ENCODE results near the gene ATP5F1C.
"Not testable (repeated sequence)": the region's sequence is repeated elsewhere in the genome, so short reads cannot be mapped to it uniquely, and the experiment has no call there.

ATP5F1C gene

GRCh38 chr10:7776777-7777176 lies 11.2 kb upstream of the ATP5F1C start:
- H3K27me3 Mint-ChIP-seq, result no peaks in the 10 kb centered on the region
- no peak overlapping the region for H3K27ac Mint-ChIP-seq
- no peaks in the 10 kb centered on the region for H3K4me1 Mint-ChIP-seq (ENCODE audit: low read depth)
- H3K4me3 Mint-ChIP-seq, result no peak overlapping the region
- no peaks in the 10 kb centered on the region for H3K9me3 Mint-ChIP-seq
- intact Hi-C loops (cut with micrococcal nuclease), result no loop called here
- H3K36me3 Mint-ChIP-seq (ENCODE audit: low read depth), result peaks cover 95% of the 10 kb centered on the region

GRCh38 chr10:7782194-7782593 lies 5.8 kb upstream of the ATP5F1C start:
- H3K27me3 Mint-ChIP-seq; H3K9me3 Mint-ChIP-seq; intact Hi-C loops (cut with micrococcal nuclease); H3K27ac Mint-ChIP-seq; H3K4me3 Mint-ChIP-seq: not testable (repeated sequence)
- peaks cover 19% of the 10 kb centered on the region for H3K4me1 Mint-ChIP-seq (ENCODE audit: low read depth)
- H3K36me3 Mint-ChIP-seq (ENCODE audit: low read depth), result peaks cover 68% of the 10 kb centered on the region

GRCh38 chr10:7786430-7786829 lies 1.5 kb upstream of the ATP5F1C start:
- H3K36me3 Mint-ChIP-seq (ENCODE audit: low read depth), result peaks cover 38% of the 10 kb centered on the region
- H3K4me3 Mint-ChIP-seq, result no peak overlapping the region
- H3K27me3 Mint-ChIP-seq, result no peaks in the 10 kb centered on the region
- no peaks in the 10 kb centered on the region for H3K9me3 Mint-ChIP-seq
- intact Hi-C loops (cut with micrococcal nuclease), result no loop called here
- peaks cover 35% of the 10 kb centered on the region for H3K4me1 Mint-ChIP-seq (ENCODE audit: low read depth)
- no peak overlapping the region for H3K27ac Mint-ChIP-seq

GRCh38 chr10:7787150-7787856 lies 674 bp upstream of the ATP5F1C start:
- Mint-ChIP-seq H3K4me3 (no peak overlapping the region), H3K4me1 (ENCODE audit: low read depth) (peaks cover 44% of the 10 kb centered on the region), H3K27me3 (no peaks in the 10 kb centered on the region), H3K9me3 (no peaks in the 10 kb centered on the region), H3K27ac (no peak overlapping the region), H3K36me3 (ENCODE audit: low read depth) (peaks cover 42% of the 10 kb centered on the region)
- intact Hi-C loops (cut with micrococcal nuclease), result no loop called here

- peaks cover 45% of the 10 kb centered on the region for H3K36me3 Mint-ChIP-seq (ENCODE audit: low read depth)
- H3K27me3 Mint-ChIP-seq, result no peaks in the 10 kb centered on the region
- H3K27ac Mint-ChIP-seq, result no peak overlapping the region
- H3K4me3 Mint-ChIP-seq, result no peak overlapping the region
- H3K4me1 Mint-ChIP-seq (ENCODE audit: low read depth), result peaks cover 49% of the 10 kb centered on the region
- no peaks in the 10 kb centered on the region for H3K9me3 Mint-ChIP-seq
- intact Hi-C loops (cut with micrococcal nuclease), result loop anchor here (1.0 kb wide), 1 partner anchor 30 kb away; the partner anchor contains the start of gene TAF3
Measured at GRCh38 chr10:7788639-7789286, 786 bp downstream of the ATP5F1C start.

GRCh38 chr10:7789390-7789789 lies 1.4 kb downstream of the ATP5F1C start:
- Mint-ChIP-seq H3K36me3 (ENCODE audit: low read depth) (peaks cover 39% of the 10 kb centered on the region), H3K27ac (no peak overlapping the region), H3K9me3 (no peaks in the 10 kb centered on the region), H3K27me3 (no peaks in the 10 kb centered on the region), H3K4me3 (peak overlapping the region; percentile 23), H3K4me1 (ENCODE audit: low read depth) (peaks cover 48% of the 10 kb centered on the region)
- intact Hi-C loops (cut with micrococcal nuclease), result no loop called here

GRCh38 chr10:7792541-7792940 lies 4.6 kb downstream of the ATP5F1C start:
- H3K36me3 Mint-ChIP-seq (ENCODE audit: low read depth), result peaks cover 61% of the 10 kb centered on the region
- peaks cover 62% of the 10 kb centered on the region for H3K4me1 Mint-ChIP-seq (ENCODE audit: low read depth)
- H3K9me3 Mint-ChIP-seq, result no peaks in the 10 kb centered on the region
- no peak overlapping the region for H3K27ac Mint-ChIP-seq
- no peak overlapping the region for H3K4me3 Mint-ChIP-seq
- intact Hi-C loops (cut with micrococcal nuclease), result no loop called here
- H3K27me3 Mint-ChIP-seq, result no peaks in the 10 kb centered on the region

- Mint-ChIP-seq H3K27ac (no peak overlapping the region), H3K9me3 (no peaks in the 10 kb centered on the region), H3K4me1 (ENCODE audit: low read depth) (peaks cover 62% of the 10 kb centered on the region), H3K36me3 (ENCODE audit: low read depth) (peaks cover 80% of the 10 kb centered on the region), H3K4me3 (no peak overlapping the region), H3K27me3 (no peaks in the 10 kb centered on the region)
- intact Hi-C loops (cut with micrococcal nuclease), result no loop called here
Measured at GRCh38 chr10:7794251-7795026, 6.5 kb downstream of the ATP5F1C start.

- Mint-ChIP-seq H3K27me3 (no peaks in the 10 kb centered on the region), H3K27ac (no peak overlapping the region), H3K4me1 (ENCODE audit: low read depth) (peaks cover 54% of the 10 kb centered on the region), H3K36me3 (ENCODE audit: low read depth) (peaks cover 86% of the 10 kb centered on the region), H3K9me3 (no peaks in the 10 kb centered on the region), H3K4me3 (no peak overlapping the region)
- intact Hi-C loops (cut with micrococcal nuclease), result no loop called here
Measured at GRCh38 chr10:7795605-7796004, 7.6 kb downstream of the ATP5F1C start.

- no peak overlapping the region for H3K4me3 Mint-ChIP-seq
Measured at GRCh38 chr10:7797582-7797981, 9.6 kb downstream of the ATP5F1C start.

GRCh38 chr10:7802606-7803005 lies 14.6 kb downstream of the ATP5F1C start:
- Mint-ChIP-seq H3K36me3 (ENCODE audit: low read depth) (peaks cover 97% of the 10 kb centered on the region), H3K27ac (no peak overlapping the region), H3K27me3 (no peaks in the 10 kb centered on the region), H3K4me3 (no peak overlapping the region), H3K9me3 (no peaks in the 10 kb centered on the region), H3K4me1 (ENCODE audit: low read depth) (no peaks in the 10 kb centered on the region)
- intact Hi-C loops (cut with micrococcal nuclease), result no loop called here

More at GRCh38 chr10:7797582-7797981, 9.6 kb downstream of the ATP5F1C start:
- Mint-ChIP-seq H3K9me3 (no peaks in the 10 kb centered on the region), H3K27ac (no peak overlapping the region), H3K4me1 (ENCODE audit: low read depth) (peaks cover 34% of the 10 kb centered on the region), H3K36me3 (ENCODE audit: low read depth) (peaks cover 87% of the 10 kb centered on the region), H3K27me3 (no peaks in the 10 kb centered on the region)
- intact Hi-C loops (cut with micrococcal nuclease), result no loop called here

- H3K4me1 Mint-ChIP-seq (ENCODE audit: low read depth), result no peaks in the 10 kb centered on the region
Measured at GRCh38 chr10:7804216-7804615, 16.2 kb downstream of the ATP5F1C start.

GRCh38 chr10:7804741-7805140 lies 16.8 kb downstream of the ATP5F1C start:
- H3K27ac Mint-ChIP-seq, result no peak overlapping the region
- H3K4me3 Mint-ChIP-seq, result no peak overlapping the region
- peaks cover 82% of the 10 kb centered on the region for H3K36me3 Mint-ChIP-seq (ENCODE audit: low read depth)
- H3K27me3 Mint-ChIP-seq, result no peaks in the 10 kb centered on the region
- intact Hi-C loops (cut with micrococcal nuclease), result no loop called here
- H3K9me3 Mint-ChIP-seq, result no peaks in the 10 kb centered on the region
- no peaks in the 10 kb centered on the region for H3K4me1 Mint-ChIP-seq (ENCODE audit: low read depth)

More at GRCh38 chr10:7804216-7804615, 16.2 kb downstream of the ATP5F1C start:
- peaks cover 88% of the 10 kb centered on the region for H3K36me3 Mint-ChIP-seq (ENCODE audit: low read depth)
- no peaks in the 10 kb centered on the region for H3K9me3 Mint-ChIP-seq
- H3K27me3 Mint-ChIP-seq, result no peaks in the 10 kb centered on the region
- no peak overlapping the region for H3K4me3 Mint-ChIP-seq
- intact Hi-C loops (cut with micrococcal nuclease), result no loop called here
- no peak overlapping the region for H3K27ac Mint-ChIP-seq

- no peaks in the 10 kb centered on the region for H3K9me3 Mint-ChIP-seq
- no peaks in the 10 kb centered on the region for H3K4me1 Mint-ChIP-seq (ENCODE audit: low read depth)
- peaks cover 45% of the 10 kb centered on the region for H3K36me3 Mint-ChIP-seq (ENCODE audit: low read depth)
- H3K27me3 Mint-ChIP-seq, result peaks cover 5% of the 10 kb centered on the region
- no peak overlapping the region for H3K4me3 Mint-ChIP-seq
- intact Hi-C loops (cut with micrococcal nuclease), result no loop called here
- no peak overlapping the region for H3K27ac Mint-ChIP-seq
Measured at GRCh38 chr10:7808686-7809267, 20.8 kb downstream of the ATP5F1C start.

Data from dendritic cell treated with granulocyte-macrophage colony-stimulating factor and Interleukin-4, amounts not matched to agents 40 ng/mL and 50 ng/mL, for 4 days (primary cell).